ENCODE results near the gene ZNF410.
"Not testable (repeated sequence)": the region's sequence is repeated elsewhere in the genome, so short reads cannot be mapped to it uniquely, and the experiment has no call there.

DNA sequence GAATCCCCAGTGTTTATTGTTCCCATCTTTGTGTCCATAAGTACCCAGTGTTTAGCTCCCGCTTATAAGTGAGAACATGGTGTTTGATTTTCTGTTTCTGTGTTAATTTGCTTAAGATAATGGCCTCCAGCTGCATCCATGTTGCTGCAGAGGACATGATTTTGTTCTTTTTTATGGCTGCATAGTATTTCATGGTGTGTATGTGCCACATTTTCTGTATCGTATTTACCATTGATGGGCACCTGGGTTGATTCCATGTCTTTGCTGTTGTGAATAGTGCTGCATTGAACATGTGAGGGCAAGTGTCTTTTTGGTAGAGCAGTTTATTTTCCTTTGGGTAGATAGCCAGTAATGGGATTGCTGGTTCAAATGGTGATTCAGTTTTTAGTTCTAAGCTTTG, 32.8 kb downstream of the ZNF410 start:
- TF ChIP-seq, protein P1, sequence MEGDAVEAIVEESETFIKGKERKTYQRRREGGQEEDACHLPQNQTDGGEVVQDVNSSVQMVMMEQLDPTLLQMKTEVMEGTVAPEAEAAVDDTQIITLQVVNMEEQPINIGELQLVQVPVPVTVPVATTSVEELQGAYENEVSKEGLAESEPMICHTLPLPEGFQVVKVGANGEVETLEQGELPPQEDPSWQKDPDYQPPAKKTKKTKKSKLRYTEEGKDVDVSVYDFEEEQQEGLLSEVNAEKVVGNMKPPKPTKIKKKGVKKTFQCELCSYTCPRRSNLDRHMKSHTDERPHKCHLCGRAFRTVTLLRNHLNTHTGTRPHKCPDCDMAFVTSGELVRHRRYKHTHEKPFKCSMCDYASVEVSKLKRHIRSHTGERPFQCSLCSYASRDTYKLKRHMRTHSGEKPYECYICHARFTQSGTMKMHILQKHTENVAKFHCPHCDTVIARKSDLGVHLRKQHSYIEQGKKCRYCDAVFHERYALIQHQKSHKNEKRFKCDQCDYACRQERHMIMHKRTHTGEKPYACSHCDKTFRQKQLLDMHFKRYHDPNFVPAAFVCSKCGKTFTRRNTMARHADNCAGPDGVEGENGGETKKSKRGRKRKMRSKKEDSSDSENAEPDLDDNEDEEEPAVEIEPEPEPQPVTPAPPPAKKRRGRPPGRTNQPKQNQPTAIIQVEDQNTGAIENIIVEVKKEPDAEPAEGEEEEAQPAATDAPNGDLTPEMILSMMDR (IDR thresholded peaks at IDR 0.05; ENCODE audit: low read depth, low read length), result not testable (repeated sequence)
- not testable (repeated sequence) for TF ChIP-seq EZH2phosphoT487 (IDR thresholded peaks at IDR 0.05; ENCODE audit: low read depth)

Measured in OCI-LY3 (cell line).